HUDEP-2 (cell line): ENCODE data around the gene NNT.
A peak's percentile ranks its signal among the peaks of the same experiment; 100 is the strongest.
"Not testable (repeated sequence)": the region's sequence is repeated elsewhere in the genome, so short reads cannot be mapped to it uniquely, and the experiment has no call there.

Experiments used
- DNase-seq, 76 experiments: peaks; one replicate each; lab custom pipeline; 2025; ENCODE audit not compliant: unreplicated experiment in 76 of 76; lab: John Stamatoyannopoulos, UW

The NNT gene

DNA sequence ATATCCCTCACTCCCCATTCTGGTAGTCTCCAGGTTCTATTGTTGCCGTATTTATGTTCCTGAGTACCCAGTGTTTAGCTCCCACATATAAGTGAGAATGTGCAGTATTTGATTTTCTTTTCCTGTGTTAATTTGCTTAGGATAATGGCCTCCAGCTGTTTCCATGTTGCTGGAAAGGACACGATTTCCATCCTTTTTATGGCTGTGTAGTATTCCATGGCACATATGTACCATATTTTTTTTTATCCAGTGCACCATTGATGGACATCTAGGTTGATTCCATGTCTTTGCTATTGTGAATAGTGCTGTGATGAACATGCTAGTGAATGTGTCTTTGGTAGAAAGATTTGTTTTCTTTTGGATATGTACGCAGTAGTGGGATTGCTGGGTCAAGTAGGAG, 98.2 kb downstream of the NNT start:
- DNase-seq, result no peak

DNA sequence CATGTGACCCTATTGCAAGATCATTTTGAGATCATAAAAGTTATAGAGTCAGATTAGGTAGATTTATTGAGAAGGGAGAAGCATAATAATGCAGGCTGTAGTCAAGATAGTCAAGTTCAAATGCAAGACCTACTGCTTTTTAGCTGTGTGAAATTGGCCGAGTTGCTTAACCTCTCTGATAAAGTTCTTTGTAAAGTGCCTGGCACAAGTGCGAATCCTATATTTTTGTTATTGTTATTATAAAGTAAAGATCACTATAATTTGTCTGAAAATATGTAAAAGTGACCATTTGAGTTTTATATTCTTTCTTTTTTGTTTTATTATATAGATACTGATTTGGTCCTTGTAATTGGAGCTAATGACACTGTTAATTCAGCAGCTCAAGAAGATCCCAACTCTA, 99.3 kb downstream of the NNT start:
- no peak for DNase-seq

DNA sequence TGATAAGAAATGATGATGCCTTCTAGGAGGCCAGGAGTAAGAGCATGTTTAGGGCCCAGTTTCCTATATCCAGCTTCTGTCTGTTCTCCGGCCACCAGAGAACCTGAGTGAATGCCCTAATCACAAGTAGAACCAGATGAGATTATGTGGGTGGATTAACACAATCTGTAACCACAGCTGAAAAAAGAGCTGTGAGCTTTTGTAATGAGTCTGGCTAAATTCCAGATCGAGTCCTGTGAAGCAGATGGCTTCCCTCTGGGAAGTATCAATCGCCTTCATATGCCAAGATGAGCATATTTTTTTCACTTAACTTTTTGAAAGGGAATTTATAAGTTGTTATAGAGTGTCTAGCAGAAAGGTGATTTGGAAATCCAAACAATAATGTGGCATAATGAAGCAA, 99.8 kb downstream of the NNT start:
- DNase-seq, result peak in 11 of 76 experiments; percentile 3 to 36 (median 12)

DNA sequence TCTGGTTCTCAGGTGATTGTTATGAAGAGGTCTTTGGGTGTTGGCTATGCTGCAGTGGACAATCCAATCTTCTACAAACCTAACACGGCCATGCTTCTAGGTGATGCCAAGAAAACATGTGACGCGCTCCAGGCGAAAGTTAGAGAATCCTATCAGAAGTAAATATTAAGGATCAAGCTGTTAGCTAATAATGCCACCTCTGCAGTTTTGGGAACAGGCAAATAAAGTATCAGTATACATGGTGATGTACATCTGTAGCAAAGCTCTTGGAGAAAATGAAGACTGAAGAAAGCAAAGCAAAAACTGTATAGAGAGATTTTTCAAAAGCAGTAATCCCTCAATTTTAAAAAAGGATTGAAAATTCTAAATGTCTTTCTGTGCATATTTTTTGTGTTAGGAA, 101.3 kb downstream of the NNT start:
- no peak for DNase-seq

DNA sequence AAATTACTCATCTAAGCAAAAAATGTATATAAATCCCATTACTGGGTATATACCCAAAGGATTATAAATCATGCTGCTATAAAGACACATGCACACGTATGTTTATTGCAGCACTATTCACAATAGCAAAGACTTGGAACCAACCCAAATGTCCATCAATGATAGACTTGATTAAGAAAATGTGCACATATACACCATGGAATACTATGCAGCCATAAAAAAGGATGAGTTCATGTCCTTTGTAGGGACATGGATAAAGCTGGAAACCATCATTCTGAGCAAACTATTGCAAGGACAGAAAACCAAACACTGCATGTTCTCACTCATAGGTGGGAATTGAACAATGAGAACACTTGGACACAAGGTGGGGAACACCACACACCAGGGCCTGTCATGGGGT, 103.6 kb downstream of the NNT start:
- DNase-seq, result not testable (repeated sequence)

DNA sequence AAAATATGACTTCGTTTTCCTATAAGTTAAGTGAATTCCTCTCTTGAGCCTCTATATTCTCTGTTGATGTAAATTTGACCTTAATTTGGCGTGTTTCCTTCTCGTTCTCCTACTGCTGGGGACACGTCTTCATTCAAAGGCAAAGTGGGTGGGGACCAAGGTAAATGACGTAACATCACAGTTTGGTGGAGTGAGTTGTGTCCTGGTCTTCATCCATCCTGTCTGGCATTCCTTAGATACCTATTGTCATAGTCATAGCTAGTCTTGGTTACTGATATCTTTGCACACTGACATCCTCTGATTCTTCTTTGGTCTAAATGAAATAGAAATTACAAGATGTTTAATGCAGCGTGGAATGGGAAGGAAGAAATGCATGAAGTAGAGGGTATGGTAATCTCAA, 108.5 kb downstream of the NNT start:
- no peak for DNase-seq

DNA sequence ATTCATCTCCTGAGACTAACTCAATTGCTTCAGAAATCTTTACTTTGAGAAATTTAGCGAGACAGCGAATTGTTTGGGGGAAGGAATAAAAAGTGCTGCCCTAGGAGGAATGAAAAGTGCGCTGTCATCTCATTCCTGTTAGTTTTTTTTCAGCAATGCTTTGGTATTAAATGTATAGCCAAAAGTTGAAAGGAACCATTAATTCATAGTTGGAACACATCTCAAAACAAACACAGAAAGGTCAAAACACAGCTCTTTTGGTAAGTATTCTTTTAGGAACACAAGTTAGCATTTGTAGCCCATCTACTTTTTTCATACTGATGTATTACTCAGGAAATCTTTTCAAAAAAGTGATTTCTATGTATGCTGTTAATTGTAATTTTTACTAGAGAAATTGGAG, 109.1 kb downstream of the NNT start:
- no peak for DNase-seq

DNA sequence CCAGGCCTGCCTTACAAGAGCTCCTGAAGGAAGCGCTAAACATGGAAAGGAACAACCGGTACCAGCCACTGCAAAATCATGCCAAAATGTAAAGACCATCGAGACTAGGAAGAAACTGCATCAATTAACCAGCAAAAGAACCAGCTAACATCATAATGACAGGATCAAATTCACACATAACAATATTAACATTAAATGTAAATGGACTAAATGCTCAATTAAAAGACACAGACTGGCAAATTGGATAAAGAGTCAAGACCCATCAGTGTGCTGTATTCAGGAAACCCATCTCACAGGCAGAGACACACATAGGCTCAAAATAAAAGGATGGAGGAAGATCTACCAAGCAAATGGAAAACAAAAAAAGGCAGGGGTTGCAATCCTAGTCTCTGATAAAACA, 116.8 kb downstream of the NNT start:
- not testable (repeated sequence) for DNase-seq

DNA sequence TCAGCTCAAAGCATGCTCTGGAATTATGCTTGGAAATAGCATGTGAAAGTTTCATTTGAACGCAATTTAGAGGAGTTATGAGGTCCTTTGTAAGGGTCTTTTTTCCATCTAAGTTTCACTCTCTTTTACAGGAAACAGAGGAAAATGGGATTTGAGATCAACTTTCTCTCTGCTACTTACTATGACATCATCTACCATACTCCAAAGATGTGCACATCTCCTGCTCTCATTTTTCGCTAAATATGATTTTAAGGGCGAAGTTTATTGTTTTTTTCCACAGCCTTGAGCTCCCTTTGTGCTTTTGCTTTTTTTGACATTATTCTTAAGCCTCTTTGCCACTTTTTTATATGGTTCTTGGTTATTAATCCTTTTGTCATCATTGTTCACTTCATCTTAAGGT, 125.6 kb downstream of the NNT start:
- DNase-seq, result no peak

DNA sequence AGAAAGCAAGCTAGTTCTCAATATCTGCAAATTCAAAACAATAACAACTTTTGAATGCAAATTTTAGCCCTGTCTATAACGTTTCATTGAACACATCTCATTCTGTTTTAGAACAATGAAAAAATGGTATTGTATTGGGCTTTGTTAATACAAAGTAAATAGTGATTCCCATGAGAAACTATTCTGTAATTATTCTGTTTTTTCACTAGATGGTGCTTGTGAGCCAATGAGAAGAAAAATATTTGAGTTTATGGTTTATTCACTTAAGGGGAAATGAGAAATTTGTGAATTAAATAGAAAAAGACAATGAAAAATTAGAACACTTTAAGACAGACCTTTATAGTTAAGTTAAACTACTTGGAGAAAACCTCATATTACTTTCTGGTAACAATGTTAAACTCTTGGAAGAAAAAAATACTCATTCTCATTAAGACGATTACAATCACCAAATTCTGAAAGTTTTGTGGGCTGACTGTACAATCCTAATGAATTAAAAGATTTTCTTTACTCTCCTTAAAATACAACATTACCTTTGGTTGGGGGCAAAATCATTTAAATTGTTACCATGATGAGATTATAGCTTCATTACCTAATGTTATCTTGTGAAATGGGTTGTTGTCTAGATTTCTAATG, 127.0 kb downstream of the NNT start:
- DNase-seq, result peak in 8 of 76 experiments; percentile 1 to 41 (median 7)

DNA sequence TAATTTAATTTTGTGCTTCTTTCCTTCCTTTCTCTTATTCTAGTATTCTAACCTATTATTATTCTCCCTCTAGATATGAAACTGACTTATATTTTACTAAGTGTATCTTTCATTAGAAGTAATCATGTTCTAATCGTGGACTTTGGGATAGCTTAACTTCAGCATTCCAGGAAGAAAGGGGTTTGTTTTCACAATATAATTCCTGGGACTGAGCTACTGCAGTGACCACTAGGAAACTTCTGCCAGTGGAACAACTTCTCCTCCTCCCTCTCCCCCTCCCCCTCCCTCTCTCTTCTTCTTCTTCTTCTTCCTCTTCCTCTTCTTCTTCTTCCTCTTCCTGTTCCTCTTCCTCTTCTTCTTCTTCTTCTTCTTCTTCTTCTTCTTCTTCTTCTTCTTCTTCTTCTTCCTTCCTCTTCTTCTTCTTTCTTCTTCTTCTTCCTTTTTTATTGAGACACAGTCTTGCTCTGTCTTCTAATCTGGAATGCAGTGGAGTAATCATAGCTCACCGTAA, 127.9 kb downstream of the NNT start:
- no peak for DNase-seq

DNA sequence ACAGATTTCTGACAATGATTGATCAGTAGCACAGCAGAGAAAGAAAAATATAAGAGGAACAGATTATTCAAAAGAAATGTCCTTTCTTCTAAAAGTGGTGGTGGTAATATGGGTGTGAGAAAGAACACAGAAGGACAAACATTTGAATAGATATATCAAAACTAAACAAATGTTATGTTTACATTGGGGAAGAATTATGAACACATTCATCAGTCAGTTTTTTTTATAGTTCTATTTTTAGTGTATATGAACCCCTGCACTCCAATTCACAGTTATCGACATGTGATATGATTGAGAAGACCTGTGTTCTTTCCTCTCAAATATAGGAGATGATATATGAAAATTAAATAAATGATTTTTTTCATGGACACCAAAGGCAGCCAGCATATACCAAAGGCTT, 128.6 kb downstream of the NNT start:
- no peak for DNase-seq

DNA sequence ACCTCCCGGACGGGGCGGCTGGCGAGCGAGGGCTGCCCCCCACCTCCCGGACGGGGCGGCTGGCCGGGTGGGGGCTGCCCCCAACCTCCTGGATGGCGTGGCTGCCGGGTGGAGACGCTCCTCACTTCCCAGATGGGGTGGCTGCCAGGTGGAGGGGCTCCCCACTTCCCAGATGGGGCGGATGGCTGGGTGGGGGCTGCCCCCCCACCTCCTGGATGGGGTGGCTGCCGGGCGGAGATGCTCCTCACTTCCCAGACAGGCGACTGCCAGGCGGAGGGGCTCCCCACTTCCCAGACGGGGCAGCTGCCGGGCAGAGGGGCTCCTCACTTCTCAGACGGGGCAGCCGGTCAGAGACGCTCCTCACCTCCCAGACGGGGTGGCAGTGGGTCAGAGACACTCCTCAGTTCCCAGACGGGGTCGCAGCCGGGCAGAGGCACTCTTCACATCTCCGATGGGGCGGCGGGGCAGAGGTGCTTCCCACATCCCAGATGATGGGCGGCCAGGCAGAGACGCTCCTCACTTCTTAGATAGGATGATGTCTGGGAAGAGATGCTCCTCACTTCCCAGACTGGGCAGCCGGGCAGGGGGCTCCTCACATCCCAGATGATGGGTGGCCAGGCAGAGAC, 143.1 kb downstream of the NNT start:
- DNase-seq, result not testable (repeated sequence)

DNA sequence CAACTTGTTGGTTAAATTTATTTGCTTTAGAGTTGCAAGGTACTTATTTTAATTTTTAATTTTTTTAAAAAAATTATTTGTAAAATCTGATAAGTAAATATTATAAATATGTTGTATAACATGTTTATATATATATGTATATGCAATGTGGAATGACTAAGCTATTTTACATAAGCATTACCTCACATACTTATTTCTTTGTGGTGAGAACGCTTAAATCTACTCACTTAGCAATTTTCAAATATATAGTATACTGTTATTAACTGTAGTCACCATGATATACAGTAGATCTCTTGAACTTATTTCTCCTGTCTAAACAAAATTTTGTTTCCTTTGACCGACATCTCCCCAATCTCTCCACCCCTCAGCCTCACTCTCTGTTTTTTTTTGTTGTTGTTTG, 147.8 kb downstream of the NNT start:
- DNase-seq, result no peak

DNA sequence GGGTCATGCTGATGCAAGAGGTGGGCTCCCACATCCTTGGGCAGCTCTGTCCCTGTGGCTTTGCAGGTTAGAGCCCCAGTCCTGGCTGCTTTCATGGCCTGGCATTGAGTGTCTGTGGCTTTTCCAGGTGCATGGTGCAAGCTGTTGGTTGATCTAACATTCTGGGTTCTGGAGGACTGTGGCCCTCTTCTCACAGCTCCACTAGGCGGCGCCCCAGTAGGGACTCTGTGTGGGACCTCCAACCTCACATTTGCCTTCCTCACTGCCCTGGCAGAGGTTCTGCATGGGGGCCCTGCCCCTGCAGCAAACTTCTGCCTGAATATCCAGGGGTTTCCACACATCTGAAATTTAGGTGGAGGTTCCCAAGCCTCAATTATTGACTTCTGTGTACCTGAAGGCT, 150.1 kb downstream of the NNT start:
- peak in 3 of 76 experiments; percentile 2 to 20 (median 6) for DNase-seq
